Epidermal melanocyte (primary cell): Measurements from ENCODE around the gene SIDT2.

Source experiments
- DNase-seq: peaks from one replicate; pipeline ENCODE4 v3.0.0; 2011; ENCODE audit warnings: low spot score; ENCODE audit not compliant: insufficient read length

SIDT2 gene

GRCh38 chr11:117188620-117189081 is 10.1 kb downstream of the SIDT2 start:
- DNase-seq, result no peak

- no peak for DNase-seq
Observed at GRCh38 chr11:117189191-117189940, 10.8 kb downstream of the SIDT2 start.

- DNase-seq, result no peak
Observed at GRCh38 chr11:117189941-117190544, 11.5 kb downstream of the SIDT2 start.

- no peak for DNase-seq
Observed at GRCh38 chr11:117191680-117192400, 13.3 kb downstream of the SIDT2 start.

- no peak for DNase-seq
Observed at GRCh38 chr11:117192401-117192875, 13.9 kb downstream of the SIDT2 start.

GRCh38 chr11:117193130-117194020 is 14.8 kb downstream of the SIDT2 start:
- no peak for DNase-seq

GRCh38 chr11:117194267-117194666 is 15.7 kb downstream of the SIDT2 start:
- DNase-seq, result no peak

- no peak for DNase-seq
Observed at GRCh38 chr11:117195258-117195657, 16.7 kb downstream of the SIDT2 start.

GRCh38 chr11:117195761-117196160 is 17.2 kb downstream of the SIDT2 start:
- DNase-seq, result no peak

- no peak for DNase-seq
Observed at GRCh38 chr11:117197006-117197405, 18.5 kb downstream of the SIDT2 start.

GRCh38 chr11:117197516-117198456 is 19.2 kb downstream of the SIDT2 start:
- no peak for DNase-seq

- no peak for DNase-seq
Observed at GRCh38 chr11:117198613-117199012, 20.1 kb downstream of the SIDT2 start.

- DNase-seq, result peak; percentile 61
Observed at GRCh38 chr11:117199053-117199915, 20.7 kb downstream of the SIDT2 start, which contains the start of gene TAGLN. Gene TAGLN, plus strand, starts transcription at chr11:117199370. Its CDS starts 3,644 bp downstream, at chr11:117203014.

- DNase-seq, result no peak
Observed at GRCh38 chr11:117199916-117200812, 21.6 kb downstream of the SIDT2 start.

GRCh38 chr11:117200813-117201657 is 22.5 kb downstream of the SIDT2 start:
- DNase-seq, result no peak

GRCh38 chr11:117201658-117202305 is 23.2 kb downstream of the SIDT2 start:
- DNase-seq, result no peak
